ENCODE results near the gene RIN2.

Gene RIN2

GRCh38 chr20:19758133-19758500, at the start of gene RIN2:
TSS of gene RIN2 (plus strand) at chr20:19758258. CDS start at chr20:19889602, 131,344 bp downstream.
- no peak within 1 kb of the TSS for H3K27ac ChIP-seq
- H3K27me3 ChIP-seq = peaks cover 57% of the 10 kb centered on the region
- H3K9me3 ChIP-seq = no peaks in the 10 kb centered on the region
- no peaks in the 10 kb centered on the region for H3K36me3 ChIP-seq
- peak within 1 kb of the TSS; percentile 17 to 30 for H3K4me3 ChIP-seq (ENCODE audit: low read depth in 1 of 2, low read length in 1 of 2)
- no peak for TF ChIP-seq CTCF (IDR thresholded peaks at IDR 0.05)
- H3K4me1 ChIP-seq (ENCODE audit: control insufficient read depth in 1 of 2, insufficient read depth in 1 of 2, low read depth in 1 of 2, low read length in 1 of 2) = peaks cover 22 to 25% of the 10 kb centered on the region in 2 experiments

GRCh38 chr20:19709635-19710335, 48.3 kb upstream of the RIN2 start:
- Histone ChIP-seq H3K4me3 (ENCODE audit: low read depth in 1 of 2, low read length in 1 of 2) (no peak overlapping the region), H3K9me3 (no peaks in the 10 kb centered on the region), H3K27ac (no peak overlapping the region), H3K36me3 (no peaks in the 10 kb centered on the region), H3K27me3 (no peaks in the 10 kb centered on the region), H3K4me1 (ENCODE audit: control insufficient read depth in 1 of 2, insufficient read depth in 1 of 2, low read depth in 1 of 2, low read length in 1 of 2) (no peaks in the 10 kb centered on the region)
- TF ChIP-seq CTCF (IDR thresholded peaks at IDR 0.05) = no peak

GRCh38 chr20:19710336-19711120, 47.5 kb upstream of the RIN2 start:
- H3K27me3 ChIP-seq = no peaks in the 10 kb centered on the region
- H3K36me3 ChIP-seq = no peaks in the 10 kb centered on the region
- H3K4me3 ChIP-seq (ENCODE audit: low read depth in 1 of 2, low read length in 1 of 2) = no peak overlapping the region
- no peaks in the 10 kb centered on the region for H3K9me3 ChIP-seq
- no peak overlapping the region for H3K27ac ChIP-seq
- H3K4me1 ChIP-seq (ENCODE audit: control insufficient read depth in 1 of 2, insufficient read depth in 1 of 2, low read depth in 1 of 2, low read length in 1 of 2) = no peaks in the 10 kb centered on the region
- no peak for TF ChIP-seq CTCF (IDR thresholded peaks at IDR 0.05)

GRCh38 chr20:19711126-19711525, 46.9 kb upstream of the RIN2 start:
- Histone ChIP-seq H3K4me3 (ENCODE audit: low read depth in 1 of 2, low read length in 1 of 2) (no peak overlapping the region), H3K36me3 (no peaks in the 10 kb centered on the region), H3K9me3 (no peaks in the 10 kb centered on the region), H3K4me1 (ENCODE audit: control insufficient read depth in 1 of 2, insufficient read depth in 1 of 2, low read depth in 1 of 2, low read length in 1 of 2) (no peaks in the 10 kb centered on the region), H3K27ac (no peak overlapping the region), H3K27me3 (no peaks in the 10 kb centered on the region)
- no peak for TF ChIP-seq CTCF (IDR thresholded peaks at IDR 0.05)

GRCh38 chr20:19712721-19713260, 45.3 kb upstream of the RIN2 start:
- no peak overlapping the region for H3K27ac ChIP-seq
- TF ChIP-seq CTCF (IDR thresholded peaks at IDR 0.05) = no peak
- H3K36me3 ChIP-seq = no peaks in the 10 kb centered on the region
- H3K9me3 ChIP-seq = no peaks in the 10 kb centered on the region
- H3K27me3 ChIP-seq = no peaks in the 10 kb centered on the region
- no peaks in the 10 kb centered on the region for H3K4me1 ChIP-seq (ENCODE audit: control insufficient read depth in 1 of 2, insufficient read depth in 1 of 2, low read depth in 1 of 2, low read length in 1 of 2)
- H3K4me3 ChIP-seq (ENCODE audit: low read depth in 1 of 2, low read length in 1 of 2) = no peak overlapping the region
